ENCODE measurements around the gene DNAJB6. TPM values are rescaled to one million over a fixed set of nuclear protein-coding genes. Genes with fewer than 3 reads are reported as not detected.

The DNAJB6 gene
- total RNA-seq: 74.3 and 75.6 TPM in 2 replicates

DNA sequence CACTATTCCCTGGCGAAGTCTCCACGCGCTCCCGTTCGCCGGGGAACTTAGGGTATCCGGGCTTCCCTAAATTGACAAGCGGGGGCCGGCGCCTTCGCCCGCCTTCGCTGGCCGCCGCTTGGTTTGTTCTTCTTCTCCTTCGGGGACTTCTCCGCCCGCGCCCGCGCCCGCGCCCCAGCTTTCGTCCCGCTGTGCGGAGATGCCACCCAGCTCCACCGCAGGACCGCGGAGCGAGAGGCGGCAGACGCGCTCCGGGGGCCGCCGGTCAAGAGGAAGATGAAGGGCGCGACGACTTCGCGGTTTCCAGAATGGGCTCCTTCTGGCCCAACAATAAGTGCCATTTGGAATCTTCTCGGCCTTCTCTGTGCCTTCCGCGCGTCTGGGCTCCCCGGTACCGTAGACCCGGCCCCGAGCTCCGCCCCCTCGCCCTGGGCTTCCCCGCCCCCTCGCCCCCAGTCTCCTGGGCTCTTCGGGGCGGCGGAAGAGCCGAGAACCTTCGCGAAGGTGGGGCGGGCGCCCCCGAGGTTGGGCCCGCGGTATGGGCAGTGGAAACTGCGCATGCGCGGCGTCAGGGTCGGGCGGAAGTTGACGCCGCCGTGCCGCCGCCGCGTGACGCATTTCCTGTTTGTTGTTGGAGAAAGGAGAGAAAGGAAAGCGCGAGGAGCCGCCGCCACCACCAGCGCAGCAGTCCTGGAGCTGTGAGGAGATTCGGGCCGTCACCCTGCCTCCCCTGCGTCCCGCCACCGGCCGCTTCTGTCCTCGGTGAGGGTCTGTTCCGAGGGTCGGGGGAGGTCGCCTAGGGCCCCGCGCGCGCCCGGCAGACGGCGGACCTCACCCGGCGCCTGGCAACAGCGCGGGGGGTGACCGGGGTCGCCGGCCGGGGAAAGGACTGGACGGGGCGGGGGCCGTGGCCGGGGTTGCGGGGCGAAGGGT is at the start of gene DNAJB6:
DNAJB6 (plus strand) TSS at position 622 of the 933 bp plus-strand sequence. CDS start 21,569 bp downstream, outside the sequence.
- no peaks in the 10 kb centered on the region for H3K27me3 Mint-ChIP-seq
- ATAC-seq (ENCODE audit: low read depth): peak; percentile 82
- POLR2A ChIA-PET: interaction anchor here (1.3 to 1.5 kb wide), 2 partner anchors 20 to 34 kb away, joined by 5 to 13 read pairs; no protein-coding TSS in a partner anchor
- intact Hi-C loops (cut with micrococcal nuclease): loop anchor here (1.0 to 5.0 kb wide), 10 partner anchors 34 to 1694 kb away; partner anchors contain the start of genes DYNC2I1, LMBR1, NOM1 and RBM33
- TF ChIP-seq CTCF (IDR thresholded peaks at IDR 0.05): no peak
- peak within 1 kb of the TSS; percentile 97 for H3K27ac Mint-ChIP-seq
- H3K36me3 Mint-ChIP-seq (ENCODE audit: low read depth): peaks cover 19% of the 10 kb centered on the region
- peak within 1 kb of the TSS; percentile 95 for H3K4me3 Mint-ChIP-seq
- peaks cover 63% of the 10 kb centered on the region for H3K4me1 Mint-ChIP-seq
- CTCF ChIA-PET: no interaction called here
- no peaks in the 10 kb centered on the region for H3K9me3 Mint-ChIP-seq
- DNase-seq: peak; percentile 97

DNA sequence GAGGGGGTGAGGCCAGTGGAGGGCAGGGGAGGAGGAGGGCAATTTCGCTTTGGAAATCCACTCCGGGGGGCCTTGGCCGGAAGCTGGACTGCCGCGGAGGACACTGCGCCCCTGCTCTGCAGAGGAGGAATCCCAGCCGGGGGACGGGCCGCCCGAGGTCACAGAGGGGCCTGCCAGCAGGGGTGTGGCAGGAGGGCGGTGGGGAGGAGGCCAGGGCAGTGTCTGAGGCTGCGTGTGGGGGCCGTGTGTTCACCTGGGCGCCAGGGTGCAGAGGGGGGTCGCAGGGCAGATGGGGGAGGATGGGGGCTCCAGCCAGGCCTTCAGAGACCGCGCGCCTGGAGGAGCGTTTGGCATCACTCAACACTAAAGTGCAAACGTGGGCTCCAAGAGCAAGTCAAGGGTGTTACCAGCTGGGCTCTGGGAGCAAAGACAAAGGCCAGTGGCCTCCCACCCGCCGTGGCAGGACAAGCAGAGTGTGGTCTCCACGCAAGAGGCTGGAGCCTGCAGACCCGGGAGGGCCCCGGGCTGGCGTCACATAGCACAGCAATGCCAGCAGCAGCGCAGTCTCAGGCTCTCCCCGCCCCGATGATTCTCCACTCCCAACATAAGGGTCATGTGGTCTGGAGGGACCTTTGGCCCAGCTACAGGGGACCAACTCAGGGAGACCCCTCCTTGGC is 45.3 kb upstream of the DNAJB6 start:
- TF ChIP-seq CTCF (IDR thresholded peaks at IDR 0.05): no peak
- POLR2A ChIA-PET: no interaction called here
- Mint-ChIP-seq H3K4me3 (no peak overlapping the region), H3K27ac (no peak overlapping the region), H3K36me3 (ENCODE audit: low read depth) (no peaks in the 10 kb centered on the region), H3K9me3 (no peaks in the 10 kb centered on the region), H3K4me1 (no peaks in the 10 kb centered on the region), H3K27me3 (peaks cover 3% of the 10 kb centered on the region)
- ATAC-seq (ENCODE audit: low read depth): no peak
- intact Hi-C loops (cut with micrococcal nuclease): no loop called here
- CTCF ChIA-PET: no interaction called here
- DNase-seq: no peak

DNA sequence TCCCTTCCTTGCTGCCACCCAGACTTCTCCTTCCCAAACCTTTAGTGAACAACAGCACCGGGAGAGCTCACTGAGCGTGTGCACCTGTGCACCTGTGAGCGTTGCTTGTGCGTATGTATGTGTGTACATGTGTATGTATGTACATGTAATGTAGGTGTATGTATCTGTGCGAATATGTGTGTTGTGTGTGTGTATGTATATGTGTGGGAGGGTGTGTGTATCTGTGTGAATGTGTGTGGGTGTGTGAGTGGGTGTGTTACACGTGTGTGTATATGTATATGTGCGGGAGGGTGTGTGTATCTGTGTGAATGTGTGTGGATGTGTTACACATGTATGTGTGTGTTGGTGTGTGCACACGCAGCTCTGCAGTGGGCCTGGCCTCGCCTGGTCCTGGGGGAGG is 44.5 kb upstream of the DNAJB6 start:
- ATAC-seq (ENCODE audit: low read depth) (no peak), DNase-seq (no peak)
- no peak for TF ChIP-seq CTCF (IDR thresholded peaks at IDR 0.05)
- intact Hi-C loops (cut with micrococcal nuclease): no loop called here
- POLR2A ChIA-PET: no interaction called here
- H3K27me3 Mint-ChIP-seq: peaks cover 3% of the 10 kb centered on the region
- no peaks in the 10 kb centered on the region for H3K9me3 Mint-ChIP-seq
- H3K4me1 Mint-ChIP-seq: no peaks in the 10 kb centered on the region
- H3K4me3 Mint-ChIP-seq: no peak overlapping the region
- H3K27ac Mint-ChIP-seq: no peak overlapping the region
- H3K36me3 Mint-ChIP-seq (ENCODE audit: low read depth): no peaks in the 10 kb centered on the region
- CTCF ChIA-PET: no interaction called here

GRCh38 chr7:157292770-157293412 is 43.9 kb upstream of the DNAJB6 start:
- POLR2A ChIA-PET: no interaction called here
- CTCF ChIA-PET: no interaction called here
- DNase-seq (no peak), ATAC-seq (ENCODE audit: low read depth) (no peak)
- TF ChIP-seq CTCF (IDR thresholded peaks at IDR 0.05): no peak
- peaks cover 3% of the 10 kb centered on the region for H3K27me3 Mint-ChIP-seq
- intact Hi-C loops (cut with micrococcal nuclease): no loop called here
- no peaks in the 10 kb centered on the region for H3K9me3 Mint-ChIP-seq
- H3K4me1 Mint-ChIP-seq: no peaks in the 10 kb centered on the region
- no peak overlapping the region for H3K4me3 Mint-ChIP-seq
- no peaks in the 10 kb centered on the region for H3K36me3 Mint-ChIP-seq (ENCODE audit: low read depth)
- no peak overlapping the region for H3K27ac Mint-ChIP-seq

DNA sequence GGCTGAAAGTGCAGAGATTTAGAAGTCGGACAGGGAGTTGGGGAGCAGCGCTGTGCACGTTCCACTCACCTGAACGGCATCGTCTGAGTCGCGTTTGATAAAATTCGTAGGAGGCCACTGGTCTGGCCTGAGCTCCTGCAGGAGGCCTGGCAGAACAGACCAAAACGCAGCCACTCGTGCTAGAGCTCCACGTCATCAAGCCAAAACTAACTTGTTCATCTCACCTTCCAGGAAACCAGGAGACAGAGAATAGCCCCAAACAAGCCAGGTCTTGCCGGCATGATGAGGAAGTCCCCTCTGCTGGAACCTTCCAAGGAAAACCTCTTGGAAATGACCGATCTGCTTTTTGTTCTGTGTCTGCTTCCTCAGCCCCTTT is 43.4 kb upstream of the DNAJB6 start:
- TF ChIP-seq CTCF (IDR thresholded peaks at IDR 0.05): no peak
- peaks cover 2% of the 10 kb centered on the region for H3K27me3 Mint-ChIP-seq
- intact Hi-C loops (cut with micrococcal nuclease): no loop called here
- ChIA-PET CTCF (no interaction called here), POLR2A (no interaction called here)
- H3K4me1 Mint-ChIP-seq: no peaks in the 10 kb centered on the region
- ATAC-seq (ENCODE audit: low read depth): no peak
- DNase-seq: no peak
- H3K36me3 Mint-ChIP-seq (ENCODE audit: low read depth): no peaks in the 10 kb centered on the region
- H3K27ac Mint-ChIP-seq: no peak overlapping the region
- H3K4me3 Mint-ChIP-seq: no peak overlapping the region
- H3K9me3 Mint-ChIP-seq: no peaks in the 10 kb centered on the region
